Activated CD4-positive, alpha-beta T cell treated with anti-CD3 and anti-CD28 coated beads for 1 hour (primary cell): ENCODE results near the gene CCL27.

ENCODE experiments used
- DNase-seq: peaks from one replicate; pipeline ENCODE4 v3.0.0-alpha.2; 2020

The CCL27 gene

GRCh38 chr9:34624475-34625185, 37.8 kb downstream of the CCL27 start:
- DNase-seq, result no peak

- no peak for DNase-seq
Measured at GRCh38 chr9:34623374-34624235, 38.9 kb downstream of the CCL27 start.

- DNase-seq, result peak; percentile 85
Measured at GRCh38 chr9:34620061-34620994, 42.1 kb downstream of the CCL27 start, which contains the start of gene DCTN3. Gene DCTN3, minus strand, starts transcription at chr9:34620495. Its CDS starts 31 bp downstream, at chr9:34620464.

GRCh38 chr9:34615132-34615531, 47.3 kb downstream of the CCL27 start:
- no peak for DNase-seq

- DNase-seq, result peak; percentile 48
Measured at GRCh38 chr9:34612788-34613390, 49.6 kb downstream of the CCL27 start.
